ENCODE data around the gene UBE2N.
"Not testable (repeated sequence)": the region's sequence is repeated elsewhere in the genome, so short reads cannot be mapped to it uniquely, and the experiment has no call there.

UBE2N gene

GRCh38 chr12:93415723-93416464, 25.9 kb downstream of the UBE2N start:
- DNase-seq (ENCODE audit: insufficient read length, low spot score) (no peak), FAIRE-seq (no peak)

GRCh38 chr12:93413064-93413463, 28.7 kb downstream of the UBE2N start:
- FAIRE-seq: no peak
- no peak for DNase-seq (ENCODE audit: insufficient read length, low spot score)

- FAIRE-seq; DNase-seq (ENCODE audit: insufficient read length, low spot score): not testable (repeated sequence)
These were observed 29.4 kb downstream of the UBE2N start for GRCh38 chr12:93412396-93412795.

DNA sequence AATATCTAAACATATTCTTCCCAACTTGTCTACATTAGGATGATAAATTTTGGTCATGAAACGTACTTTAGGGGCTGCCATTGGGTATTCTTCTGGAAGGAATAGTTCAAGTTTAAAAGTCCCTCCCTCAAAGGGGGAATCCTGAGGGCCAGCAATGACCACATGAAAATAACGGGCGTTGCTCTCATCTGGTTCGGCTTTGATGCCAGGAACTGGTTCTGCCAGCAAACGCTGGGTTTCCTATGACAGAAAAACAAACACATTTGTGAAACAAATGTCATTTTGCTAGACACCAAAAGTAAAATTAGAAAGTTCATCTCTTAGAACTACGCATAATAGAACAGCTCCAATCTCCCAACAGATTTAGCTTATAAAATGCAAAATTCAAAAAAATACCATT, 30.7 kb downstream of the UBE2N start:
- FAIRE-seq; DNase-seq (ENCODE audit: insufficient read length, low spot score): not testable (repeated sequence)

DNA sequence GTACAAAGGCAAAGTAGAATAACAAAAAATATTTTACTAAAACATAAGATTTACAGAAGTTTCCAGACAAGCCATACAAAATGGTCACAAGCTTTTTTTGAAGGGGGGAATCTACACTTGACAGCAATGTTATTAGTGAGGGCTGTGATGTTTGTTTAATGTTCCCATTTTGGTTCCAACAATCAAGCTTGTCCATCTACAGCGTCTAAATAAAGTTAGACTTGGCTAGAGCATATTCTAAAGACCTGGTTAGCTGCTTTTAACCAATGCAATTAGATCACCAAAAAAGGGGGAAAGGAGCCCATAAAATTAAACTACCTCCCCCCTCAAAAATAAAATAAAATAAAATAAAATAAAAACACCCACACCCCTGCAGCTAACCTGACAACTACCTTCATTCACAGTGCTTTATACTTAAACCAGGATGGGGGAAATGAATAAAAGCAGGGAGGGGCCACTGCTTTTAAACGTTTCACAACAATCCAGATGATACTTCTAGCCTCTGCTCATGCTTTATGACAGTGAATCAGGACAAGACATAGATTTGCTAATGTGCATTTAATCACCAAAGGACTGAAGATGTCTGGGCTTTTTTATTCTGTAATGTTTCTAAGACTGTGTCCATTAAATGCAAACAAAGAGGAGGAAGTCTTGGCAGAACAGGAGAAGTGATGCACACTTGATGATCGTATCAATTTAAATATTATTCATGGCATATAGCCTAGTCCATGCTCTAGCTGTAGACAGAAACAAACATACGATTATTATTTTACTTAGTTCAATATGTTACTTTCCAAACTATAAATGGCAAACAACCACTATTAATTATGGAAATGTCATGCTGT, 32.2 kb downstream of the UBE2N start:
- not testable (repeated sequence) for FAIRE-seq; DNase-seq (ENCODE audit: insufficient read length, low spot score)

DNA sequence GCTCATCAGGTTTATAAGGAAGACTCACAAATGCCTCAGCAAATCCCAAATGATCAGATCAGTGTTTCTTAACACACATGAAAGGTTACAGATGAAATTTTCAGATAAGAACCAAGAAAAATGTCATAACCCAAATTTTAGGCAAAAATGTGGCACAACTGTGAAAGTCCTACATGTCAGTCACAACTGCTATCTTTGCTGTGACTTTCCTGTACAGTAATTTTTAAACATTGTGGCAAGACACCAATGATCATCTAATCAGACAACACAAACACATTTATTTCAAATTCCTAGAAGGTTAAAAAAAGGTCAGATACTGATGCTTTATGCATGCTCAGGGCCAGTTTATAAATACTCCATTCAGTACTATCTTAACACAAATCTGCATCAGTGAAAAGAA, 32.9 kb downstream of the UBE2N start:
- FAIRE-seq: no peak
- DNase-seq (ENCODE audit: insufficient read length, low spot score): no peak

DNA sequence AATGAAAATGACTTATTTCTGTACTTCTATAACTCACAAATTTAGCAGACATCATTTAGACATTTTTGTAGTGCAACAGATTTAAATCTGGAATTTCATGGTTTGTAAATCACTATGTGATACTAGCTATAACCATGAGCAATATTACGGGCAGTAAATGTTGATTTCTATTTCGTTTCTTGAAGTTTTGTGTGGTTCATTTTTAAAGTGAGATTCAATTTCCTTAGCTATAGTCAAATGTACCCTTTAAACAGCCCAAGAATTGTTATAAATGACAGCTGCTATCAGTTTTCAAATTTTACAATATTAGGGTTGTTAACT, 33.8 kb downstream of the UBE2N start:
- FAIRE-seq (no peak), DNase-seq (ENCODE audit: insufficient read length, low spot score) (no peak)

DNA sequence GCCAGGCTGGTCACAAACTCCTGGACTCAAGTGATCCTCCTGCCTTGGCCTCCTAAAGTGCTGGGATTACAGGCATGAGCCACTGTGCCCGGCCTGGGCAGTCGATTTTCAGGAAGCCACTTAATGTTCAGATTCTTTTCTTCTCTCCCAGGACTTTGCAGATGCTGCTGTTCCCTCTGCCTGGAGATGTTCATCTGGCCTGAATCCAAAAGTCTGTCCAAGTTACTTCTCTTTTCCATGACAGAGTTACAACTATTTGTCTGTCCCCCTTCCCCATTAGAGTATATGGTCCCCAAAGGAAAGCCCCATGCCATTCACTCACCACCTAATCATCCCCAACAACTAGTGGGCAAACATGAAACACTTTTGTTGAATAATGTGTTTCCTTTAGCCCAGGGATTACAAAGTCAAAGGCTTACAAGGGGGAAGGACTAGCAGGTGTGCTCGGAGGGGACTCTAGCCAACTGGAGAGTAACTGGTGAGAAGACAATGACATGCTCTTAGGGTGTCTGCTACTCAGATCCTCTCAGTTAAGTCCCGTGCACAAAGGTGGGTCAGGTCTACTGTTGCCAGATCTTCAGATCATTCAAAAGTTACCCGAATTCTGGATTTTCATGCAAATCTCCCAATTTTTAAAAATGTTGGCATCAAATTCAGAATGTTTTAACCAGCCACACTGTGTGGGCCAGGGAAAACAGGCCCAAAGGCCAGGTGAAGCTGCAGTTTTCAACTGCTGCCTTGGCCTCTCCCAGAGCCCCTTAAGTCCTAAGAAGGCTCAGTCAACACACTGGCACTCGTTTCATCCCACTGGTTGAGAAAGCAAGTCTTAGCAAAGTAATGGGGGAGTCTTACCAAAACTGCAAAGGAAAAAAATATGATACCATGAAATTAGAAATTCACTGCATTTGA, 34.4 kb downstream of the UBE2N start:
- DNase-seq (ENCODE audit: insufficient read length, low spot score): no peak
- FAIRE-seq: no peak

DNA sequence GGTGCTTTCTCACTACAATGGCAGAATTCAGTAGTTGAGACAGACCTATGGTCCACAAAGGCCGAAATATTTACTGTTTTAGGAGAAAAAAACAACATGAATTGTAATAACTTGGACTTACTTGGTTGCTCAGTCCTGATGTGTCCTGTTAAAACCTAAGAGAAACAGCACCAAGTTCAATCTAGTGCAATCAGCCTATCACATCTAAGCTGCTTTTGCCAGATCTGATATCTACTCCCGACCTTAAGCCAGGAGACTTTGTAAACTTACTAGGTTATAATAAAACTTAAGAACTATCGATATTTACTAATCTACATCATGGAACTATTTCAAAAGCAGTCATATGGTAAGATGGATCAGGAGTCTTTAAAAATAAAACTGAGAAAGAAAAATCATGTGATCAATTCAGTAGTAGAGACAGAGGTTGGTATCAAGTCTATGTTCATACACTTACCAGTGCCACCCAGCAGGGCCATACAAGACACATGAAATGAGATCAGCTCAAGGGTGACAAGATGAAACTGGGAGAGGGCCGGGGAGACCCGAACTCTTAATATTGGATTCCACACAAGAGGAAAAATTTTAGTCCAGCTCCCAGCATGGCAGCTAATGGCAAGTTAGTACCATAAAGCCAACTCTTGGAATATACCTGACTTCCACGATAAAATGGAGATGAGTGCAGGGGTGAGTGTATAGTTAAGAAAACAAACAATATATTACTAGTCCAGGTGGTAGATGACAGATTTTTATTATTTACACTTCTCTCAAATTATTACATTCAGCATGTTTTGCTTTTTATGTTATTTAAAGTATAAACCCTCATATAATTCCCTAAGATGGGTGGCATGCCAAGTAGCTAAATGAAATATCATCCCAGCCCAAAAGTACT, 36.5 kb downstream of the UBE2N start:
- FAIRE-seq: no peak
- no peak for DNase-seq (ENCODE audit: insufficient read length, low spot score)

DNA sequence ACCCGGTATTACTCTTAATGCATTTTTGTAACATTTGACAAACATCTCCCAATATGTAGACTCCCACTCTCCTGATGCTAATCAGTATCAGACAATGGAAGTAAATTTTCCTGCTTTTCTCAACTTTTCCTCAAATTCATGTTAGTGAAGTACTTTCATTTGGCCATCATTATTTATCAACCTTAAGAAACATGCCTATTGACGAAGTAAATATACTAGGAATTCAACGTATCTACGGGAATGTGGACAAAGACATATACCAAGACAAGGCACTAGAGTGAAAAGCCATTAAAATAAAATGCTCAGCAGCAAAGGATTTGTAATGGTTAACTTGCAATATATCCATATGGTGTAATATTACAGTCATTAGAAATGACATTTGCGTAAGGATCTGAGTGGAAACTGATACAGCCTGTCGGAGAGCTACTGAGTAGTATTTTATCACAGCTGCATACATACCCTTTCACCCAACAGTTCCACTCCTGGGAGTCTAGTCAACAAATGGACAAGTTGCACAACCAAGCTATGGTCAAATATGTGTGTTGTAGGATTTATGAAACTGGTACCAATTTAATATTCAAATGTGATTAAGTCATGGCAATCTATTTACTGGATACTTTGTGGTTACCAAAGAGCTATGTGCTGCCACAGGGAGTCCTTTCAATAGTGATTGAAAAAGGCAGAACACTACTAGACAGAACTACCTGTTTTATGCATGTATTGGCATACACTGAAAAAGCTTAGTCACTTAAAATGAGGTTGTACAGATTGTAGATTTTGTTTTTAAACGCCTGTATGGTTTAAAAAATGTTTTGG, 37.6 kb downstream of the UBE2N start:
- DNase-seq (ENCODE audit: insufficient read length, low spot score): no peak
- no peak for FAIRE-seq

- FAIRE-seq: no peak
- no peak for DNase-seq (ENCODE audit: insufficient read length, low spot score)
These were observed 39.1 kb downstream of the UBE2N start for GRCh38 chr12:93402333-93403311.

GRCh38 chr12:93399183-93399863, 42.4 kb downstream of the UBE2N start:
- FAIRE-seq: peak; percentile 71
- DNase-seq (ENCODE audit: insufficient read length, low spot score): not testable (repeated sequence)

DNA sequence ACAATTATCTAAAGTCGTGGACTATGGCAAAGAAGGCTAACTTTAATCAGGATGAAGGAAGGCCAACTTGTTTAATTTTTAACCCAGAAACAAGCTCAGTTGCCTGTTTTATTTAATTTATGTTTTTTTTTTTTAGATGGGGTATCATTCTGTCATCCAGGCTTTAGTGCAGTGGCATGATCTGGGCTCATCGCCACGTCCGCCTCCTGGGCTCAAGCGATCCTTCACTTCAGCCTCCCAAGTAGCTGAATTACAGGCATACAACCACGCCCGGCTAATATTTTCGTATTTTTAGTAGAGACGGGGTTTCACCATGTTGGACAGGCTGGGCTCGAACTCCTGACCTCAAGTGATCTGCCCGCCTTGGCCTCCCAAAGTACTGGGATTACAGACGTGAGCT, 44.3 kb downstream of the UBE2N start:
- no peak for FAIRE-seq
- DNase-seq (ENCODE audit: insufficient read length, low spot score): no peak

GRCh38 chr12:93393425-93393824, 48.3 kb downstream of the UBE2N start:
- FAIRE-seq (no peak), DNase-seq (ENCODE audit: insufficient read length, low spot score) (no peak)

- FAIRE-seq (no peak), DNase-seq (ENCODE audit: insufficient read length, low spot score) (no peak)
These were observed 51.0 kb downstream of the UBE2N start for GRCh38 chr12:93390549-93391297.

GRCh38 chr12:93390031-93390430, 51.7 kb downstream of the UBE2N start:
- DNase-seq (ENCODE audit: insufficient read length, low spot score): no peak

GRCh38 chr12:93387780-93388179, 54.0 kb downstream of the UBE2N start:
- no peak for FAIRE-seq
- DNase-seq (ENCODE audit: insufficient read length, low spot score): no peak

More at GRCh38 chr12:93390031-93390430, 51.7 kb downstream of the UBE2N start:
- no peak for FAIRE-seq

Data from HTR-8/SVneo (cell line).